Measurements from ENCODE around the gene PDE8B.
"Not testable (repeated sequence)": the region's sequence is repeated elsewhere in the genome, so short reads cannot be mapped to it uniquely, and the experiment has no call there.

Gene PDE8B

GRCh38 chr5:77367741-77368140 is 157.3 kb downstream of the PDE8B start:
- no peak for DNase-seq

DNA sequence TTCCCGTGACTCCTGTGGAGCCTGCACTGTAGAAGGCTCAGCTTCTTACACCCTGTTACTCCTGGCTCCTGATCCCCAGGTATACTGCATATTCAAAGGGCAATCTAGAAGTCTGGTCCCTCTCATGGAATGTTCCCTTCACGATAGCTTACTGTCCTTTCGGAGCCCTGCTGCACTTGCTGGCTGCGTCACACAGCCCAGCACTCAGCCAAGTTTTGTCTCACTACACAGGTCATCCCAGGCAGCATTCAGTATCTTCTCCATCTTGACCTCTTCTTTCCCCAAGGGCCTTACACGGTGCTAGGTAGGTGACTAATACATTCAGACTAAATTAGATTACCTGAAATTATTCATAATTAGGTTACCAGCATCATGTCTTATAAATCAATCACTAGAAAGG is 157.9 kb downstream of the PDE8B start:
- DNase-seq = no peak

DNA sequence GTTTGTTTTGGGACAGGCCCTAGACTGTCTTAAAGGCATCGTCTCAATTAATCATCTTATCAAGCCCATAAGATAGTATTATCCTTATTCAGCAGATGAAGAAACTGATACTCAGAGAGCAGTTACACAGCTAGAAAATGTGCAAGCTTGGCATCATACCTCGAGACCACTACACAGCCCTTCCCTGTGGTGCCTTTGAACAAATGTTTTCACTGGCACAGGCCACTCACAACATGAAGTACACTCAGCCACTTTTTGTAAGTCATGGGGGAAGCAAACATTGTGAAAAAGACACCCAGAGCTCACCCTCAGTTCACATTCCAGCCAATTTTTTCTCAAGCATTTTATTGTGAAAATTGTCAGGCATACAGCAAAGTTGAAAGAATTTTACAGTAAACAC is 159.1 kb downstream of the PDE8B start:
- no peak for DNase-seq

GRCh38 chr5:77374686-77375085 is 164.2 kb downstream of the PDE8B start:
- no peak for DNase-seq

DNA sequence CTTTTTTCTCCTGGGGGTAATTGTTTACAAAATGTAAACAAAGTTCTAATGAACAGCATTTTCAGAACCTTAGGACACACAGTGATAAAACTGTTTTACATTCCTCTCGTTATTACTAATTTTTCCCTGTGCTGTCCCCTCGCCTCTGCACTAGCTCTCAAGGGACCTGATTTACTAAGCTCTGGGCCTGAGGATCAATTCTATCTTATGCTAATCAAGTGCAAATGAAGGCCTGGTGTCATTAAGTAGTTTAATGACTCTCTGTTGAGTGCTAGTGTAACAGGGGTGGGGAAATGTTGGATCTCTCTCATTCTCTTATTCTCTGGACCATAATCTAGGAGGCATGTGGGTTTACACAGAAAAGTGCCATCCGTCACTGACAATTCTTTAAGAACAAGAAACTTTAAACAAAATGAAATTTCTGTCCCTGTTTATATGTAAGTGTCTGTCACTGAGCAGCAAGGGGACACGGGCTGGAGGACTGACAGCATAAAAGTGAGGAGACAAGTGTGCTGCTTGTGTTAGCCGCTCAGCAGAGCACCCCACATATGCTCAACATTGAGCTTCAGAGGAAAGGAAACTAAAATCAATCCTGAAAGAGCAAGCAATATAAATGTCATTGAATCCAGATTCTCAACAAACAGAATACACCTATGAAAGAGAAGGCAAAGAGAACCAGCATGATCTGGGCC is 166.3 kb downstream of the PDE8B start:
- no peak for DNase-seq

DNA sequence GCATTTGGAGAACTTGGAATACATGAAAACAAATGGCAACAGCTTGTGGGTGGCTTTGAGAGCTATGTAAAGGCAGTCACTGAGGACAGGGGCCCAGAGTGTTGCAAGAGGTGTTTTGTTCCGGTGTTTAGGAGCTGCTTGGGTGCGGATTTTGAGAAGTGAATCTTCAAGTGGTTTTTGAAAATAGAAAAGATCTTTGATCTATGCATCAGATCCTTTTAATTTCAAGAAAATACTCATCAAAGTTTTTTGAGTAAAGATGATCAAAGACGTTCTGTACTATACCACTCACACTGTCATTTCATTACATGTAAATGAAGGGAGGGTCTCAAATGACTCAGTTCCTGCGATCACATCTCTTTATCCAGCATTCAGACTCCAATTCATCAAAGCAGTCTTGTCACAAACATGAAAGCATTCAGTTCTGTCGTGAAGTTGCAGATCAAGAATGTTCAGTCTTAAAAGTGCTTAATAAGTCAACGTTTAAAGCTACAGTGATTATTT is 169.1 kb downstream of the PDE8B start:
- peak; percentile 56 for DNase-seq

DNA sequence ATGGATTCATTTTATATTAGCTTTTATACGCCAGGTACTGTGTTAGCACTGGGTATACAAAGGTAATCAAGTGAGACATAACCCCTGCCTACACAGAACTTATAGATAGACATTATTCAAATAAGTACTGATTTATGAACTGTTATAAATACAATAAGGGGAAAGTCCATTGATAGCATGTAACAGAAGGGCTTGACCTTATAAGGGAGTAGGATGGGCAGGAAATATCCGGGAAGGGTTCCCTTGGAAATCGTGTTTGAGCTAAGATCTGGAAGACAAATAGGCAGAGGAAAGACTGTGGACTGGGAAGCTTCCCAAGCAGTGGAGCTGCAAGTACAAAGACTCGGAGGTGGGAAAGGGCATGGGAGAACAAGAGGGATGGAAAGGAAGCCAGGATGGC is 170.2 kb downstream of the PDE8B start:
- no peak for DNase-seq

- DNase-seq = not testable (repeated sequence)
These were observed 172.9 kb downstream of the PDE8B start for GRCh38 chr5:77383336-77383735.

- DNase-seq = not testable (repeated sequence)
These were observed 175.9 kb downstream of the PDE8B start for GRCh38 chr5:77386340-77386739.

DNA sequence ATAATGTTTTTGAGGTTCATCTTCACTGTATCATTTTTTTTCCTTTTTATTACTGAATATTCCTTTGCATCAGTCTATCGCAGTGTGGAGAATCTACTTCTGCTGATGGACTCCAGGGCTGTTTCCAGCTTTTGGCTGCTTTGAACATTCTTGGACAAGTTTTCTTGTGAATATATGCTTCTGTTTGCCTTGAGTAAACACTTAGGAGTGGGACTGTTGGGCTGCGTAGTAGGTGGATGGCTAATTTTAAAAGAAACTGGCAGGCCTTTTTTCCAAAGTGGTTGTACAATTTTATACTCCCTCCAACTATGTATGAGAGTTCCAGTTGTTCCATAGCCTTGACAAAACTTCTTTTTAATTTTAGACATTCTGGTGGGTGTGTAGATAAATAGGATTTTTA is 179.3 kb downstream of the PDE8B start:
- no peak for DNase-seq

DNA sequence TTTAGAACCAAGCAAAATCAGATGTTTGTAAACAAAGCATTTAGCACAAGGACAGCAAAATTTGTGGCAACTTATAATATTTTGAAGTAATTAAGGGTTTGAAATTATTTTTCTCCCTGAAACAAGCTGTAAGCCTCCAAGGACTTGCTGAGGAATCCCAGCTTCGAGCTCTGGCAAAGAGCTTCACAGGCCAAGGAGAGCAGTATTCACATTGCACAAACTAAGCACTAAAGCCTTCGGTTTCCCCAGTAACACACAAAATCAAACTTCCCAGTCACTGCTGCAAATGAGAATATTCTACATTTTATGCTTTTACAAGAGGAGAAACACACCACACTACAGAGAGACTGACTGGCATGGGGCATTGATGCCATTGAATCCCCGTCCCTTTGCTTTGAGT is 179.7 kb downstream of the PDE8B start:
- DNase-seq = no peak

- no peak for DNase-seq
These were observed 180.3 kb downstream of the PDE8B start for GRCh38 chr5:77390795-77391194.

- no peak for DNase-seq
These were observed 180.8 kb downstream of the PDE8B start for GRCh38 chr5:77391240-77391765.

- no peak for DNase-seq
These were observed 183.7 kb downstream of the PDE8B start for GRCh38 chr5:77394064-77394715.

DNA sequence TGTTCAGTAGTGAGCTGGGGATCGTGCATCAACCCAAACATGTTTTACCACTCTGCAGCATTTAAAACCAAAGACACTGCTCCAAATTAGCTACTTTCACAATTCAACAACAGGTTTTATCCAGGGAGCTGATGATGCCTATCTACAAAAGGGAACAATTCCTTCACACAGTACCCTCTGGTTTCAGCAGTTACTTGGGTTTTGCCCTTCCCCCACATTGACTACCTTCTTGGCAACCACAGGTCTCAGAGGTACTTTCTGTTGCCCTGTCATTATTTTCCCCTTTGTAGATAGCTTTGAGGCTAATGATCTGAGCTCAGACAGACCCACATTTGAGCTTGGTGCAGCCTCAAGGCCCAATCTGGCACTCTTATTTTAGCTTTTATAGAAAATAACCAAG is 185.5 kb downstream of the PDE8B start:
- DNase-seq = no peak

DNA sequence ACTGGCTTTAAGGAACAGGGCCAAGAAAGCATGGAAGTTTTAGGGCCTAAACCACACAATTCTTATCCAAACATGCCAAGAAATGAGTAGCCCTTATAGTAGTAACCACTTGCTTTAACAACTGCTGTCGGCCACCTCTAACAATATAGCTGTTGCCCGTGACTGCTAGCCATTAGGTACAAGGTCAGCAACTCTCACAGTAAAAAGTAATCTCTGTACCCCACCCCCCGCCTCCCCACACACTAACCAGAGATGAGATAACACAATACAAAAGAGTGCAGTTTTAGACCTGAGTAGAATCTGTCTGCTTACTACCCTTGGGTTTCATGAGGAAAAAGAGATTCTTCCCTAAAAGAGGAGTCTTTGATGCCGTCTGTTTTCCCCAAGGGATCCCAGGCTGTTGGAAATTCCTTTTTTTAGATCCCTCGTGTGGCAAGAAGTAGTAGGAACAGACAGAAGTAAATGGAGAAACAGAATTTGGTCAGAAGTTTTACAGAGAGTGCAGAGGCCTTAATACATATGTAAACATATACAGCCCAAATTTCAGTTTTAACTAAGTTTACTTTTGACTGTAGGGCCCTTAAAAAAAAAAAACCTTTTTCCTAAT is 187.3 kb downstream of the PDE8B start:
- no peak for DNase-seq

GRCh38 chr5:77398458-77398857 is 188.0 kb downstream of the PDE8B start:
- DNase-seq = no peak

DNA sequence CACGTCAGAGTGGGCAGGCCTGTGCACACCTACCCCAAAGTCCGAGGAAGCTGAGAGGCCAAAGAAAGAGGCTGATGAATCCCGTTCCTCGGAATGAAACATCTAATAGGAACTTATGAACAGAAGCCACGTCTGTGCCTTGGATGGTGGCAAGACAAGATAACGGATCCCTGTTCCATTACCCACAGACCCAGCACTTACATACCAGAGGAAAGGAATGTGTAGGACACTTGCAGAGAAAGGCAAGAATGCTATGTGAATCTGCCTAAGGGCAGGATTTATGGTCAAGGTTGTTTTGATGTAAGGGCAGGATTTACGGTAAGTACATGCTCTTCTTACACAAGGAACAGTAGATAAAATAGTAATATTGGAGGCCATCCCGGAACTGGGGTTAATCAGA is 188.4 kb downstream of the PDE8B start:
- no peak for DNase-seq

DNA sequence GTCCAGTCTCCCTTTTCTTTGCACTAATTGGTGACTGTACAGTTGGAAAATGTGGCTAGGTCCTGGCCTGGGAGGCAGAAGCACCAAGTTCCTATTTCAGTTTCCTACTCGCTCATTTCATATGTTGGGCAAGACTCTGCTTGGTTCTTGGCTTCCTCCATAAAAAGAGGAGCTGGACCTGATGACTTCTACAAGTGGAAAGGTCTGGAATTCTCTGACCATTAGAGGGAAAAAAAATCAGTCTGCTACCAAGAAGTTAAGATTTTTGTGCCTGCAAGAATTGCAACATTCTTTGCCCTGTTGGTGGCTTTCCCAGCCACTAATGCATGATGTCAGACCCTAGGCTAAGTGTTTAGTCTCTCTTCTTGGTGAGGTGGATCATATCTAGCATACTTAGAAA is 190.2 kb downstream of the PDE8B start:
- no peak for DNase-seq

- no peak for DNase-seq
These were observed 192.3 kb downstream of the PDE8B start for GRCh38 chr5:77402796-77403195.

GRCh38 chr5:77407152-77407551 is 196.7 kb downstream of the PDE8B start:
- no peak for DNase-seq

DNA sequence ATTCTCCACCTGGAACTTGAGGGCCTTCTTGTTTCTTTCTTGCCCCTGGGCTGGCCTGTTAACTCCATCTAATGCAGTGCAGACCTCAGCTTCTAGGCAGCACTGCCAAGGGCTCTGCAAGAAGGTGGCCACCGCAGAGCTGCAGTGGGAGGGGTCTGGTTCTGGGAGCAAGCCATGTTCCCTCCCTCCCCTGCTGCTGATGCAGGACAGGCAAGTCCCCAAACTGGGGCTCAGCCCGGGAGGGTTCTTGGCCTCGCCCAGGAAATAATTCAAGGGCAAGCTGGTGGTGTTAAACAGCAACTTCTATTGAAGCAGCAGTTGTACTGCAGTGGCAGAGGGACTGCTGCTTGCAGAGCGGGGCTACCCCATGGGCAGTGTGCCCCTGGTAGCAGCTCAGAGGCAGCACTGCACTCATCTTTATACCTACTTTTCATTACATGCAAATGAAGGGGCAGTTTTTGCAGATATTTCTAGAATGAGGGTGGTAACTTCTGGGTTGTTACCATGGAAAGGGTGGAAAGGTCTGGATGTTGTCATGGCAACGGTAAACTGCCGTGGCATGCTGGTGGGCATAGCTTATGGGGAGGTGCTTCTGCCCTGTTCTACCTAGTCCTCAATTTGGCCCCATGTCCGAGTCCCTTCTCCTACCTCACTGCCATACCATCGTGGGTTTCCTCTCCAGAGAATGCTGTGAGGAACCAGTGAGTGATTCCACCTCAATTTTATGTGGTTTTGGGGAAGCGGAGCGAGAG is 199.6 kb downstream of the PDE8B start:
- no peak for DNase-seq

- DNase-seq = no peak
These were observed 202.6 kb downstream of the PDE8B start for GRCh38 chr5:77413049-77413448.

Measured in activated naive CD4-positive, alpha-beta T cell treated with Interleukin-2 at 50 U/mL for 16 hours (primary cell).